HL-60 (cell line): ENCODE results near the gene METRN.

Experiments
- CTCF ChIP-seq: IDR thresholded peaks from one replicate; pipeline ENCODE4 v1.5.1; 2011; ENCODE audit warnings: low read length, control low read depth, inconsistent platforms; ENCODE audit not compliant: insufficient read depth
- GABPA ChIP-seq: IDR thresholded peaks from 2 replicates; pipeline ENCODE4 v1.6.1; 2012; ENCODE audit warnings: low read depth
- POLR2AphosphoS5 ChIP-seq: IDR thresholded peaks from 2 replicates; pipeline ENCODE4 v1.6.1; 2012; ENCODE audit warnings: low read depth

GRCh38 chr16:704552-705380 lies 10.2 kb upstream of the METRN start:
- no peak for TF ChIP-seq GABPA
- no peak for TF ChIP-seq CTCF
- no peak for TF ChIP-seq POLR2AphosphoS5
